CD4-positive, alpha-beta T cell treated with Interferon gamma for 1 hour (primary cell): Measurements from ENCODE around the gene S100A2.
A peak's percentile ranks its signal among the peaks of the same experiment; 100 is the strongest.

Experiments used
- DNase-seq: peaks from one replicate; pipeline ENCODE4 v3.0.0-alpha.2; 2020

Gene S100A2

DNA sequence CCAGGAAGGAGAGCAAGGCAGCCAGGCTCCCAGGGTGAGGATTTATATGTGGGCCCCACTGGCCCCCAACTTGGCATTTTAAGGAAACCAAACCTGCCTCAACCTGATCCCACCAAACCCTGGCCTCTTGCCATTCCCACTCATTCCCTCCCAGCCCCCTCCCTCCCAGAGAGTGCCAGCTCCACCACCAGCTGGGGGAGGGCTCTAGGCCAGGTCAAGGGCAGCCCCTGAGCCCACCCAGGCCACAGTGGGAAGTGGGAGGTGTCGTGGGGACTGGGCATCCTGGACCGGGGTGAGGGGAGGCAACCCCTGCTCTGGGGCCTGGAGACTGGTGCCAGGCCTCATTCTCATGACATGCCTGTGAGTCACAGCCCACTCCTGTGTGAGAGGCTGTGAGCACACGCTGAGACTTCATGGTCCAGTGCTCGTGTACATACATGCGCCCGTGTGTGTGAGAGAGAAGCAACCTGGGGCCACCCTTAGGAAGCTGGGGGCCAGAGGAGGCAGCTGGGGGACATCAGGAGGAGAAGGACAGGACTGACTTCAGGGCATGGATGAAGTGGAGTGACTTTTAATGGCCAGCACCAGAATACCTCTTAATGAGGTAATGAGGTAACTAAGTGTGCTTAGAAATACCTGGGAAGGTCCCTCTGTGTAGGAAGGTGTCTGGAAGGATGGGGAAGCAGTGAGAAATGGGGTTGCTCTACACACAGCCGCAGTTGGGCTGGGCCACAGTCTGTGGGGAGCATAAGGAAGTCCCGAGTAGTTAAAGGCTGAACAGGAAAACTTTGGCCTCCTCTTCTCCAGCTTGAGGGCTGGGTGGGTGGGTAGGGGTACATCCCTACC lies at the start of gene S100A2:
Gene S100A2 (minus strand): TSS at position 316 of the 846 bp plus-strand sequence. CDS start 1,967 bp downstream, outside the sequence.
- peak; percentile 66 for DNase-seq

DNA sequence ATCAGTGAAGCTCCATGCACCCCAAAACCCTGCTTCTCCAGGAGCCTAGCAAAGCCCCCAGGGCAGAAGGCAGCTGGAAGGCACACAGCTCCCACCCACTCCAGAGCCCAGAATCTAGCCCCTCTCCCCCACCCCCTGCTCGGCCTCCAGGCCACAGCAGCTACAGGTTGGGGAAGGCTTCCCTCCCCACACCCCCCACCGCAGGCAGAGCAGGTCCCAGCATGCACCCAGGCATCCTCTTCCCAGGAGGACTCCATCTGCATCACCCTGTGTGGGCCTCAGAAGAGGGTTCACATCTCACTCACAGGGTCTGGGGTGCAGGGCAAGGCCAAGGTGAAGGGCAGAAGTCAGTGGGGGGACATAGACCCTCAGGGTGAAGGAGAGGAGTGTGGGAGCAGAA lies 49.8 kb upstream of the S100A2 start:
- DNase-seq, result no peak

DNA sequence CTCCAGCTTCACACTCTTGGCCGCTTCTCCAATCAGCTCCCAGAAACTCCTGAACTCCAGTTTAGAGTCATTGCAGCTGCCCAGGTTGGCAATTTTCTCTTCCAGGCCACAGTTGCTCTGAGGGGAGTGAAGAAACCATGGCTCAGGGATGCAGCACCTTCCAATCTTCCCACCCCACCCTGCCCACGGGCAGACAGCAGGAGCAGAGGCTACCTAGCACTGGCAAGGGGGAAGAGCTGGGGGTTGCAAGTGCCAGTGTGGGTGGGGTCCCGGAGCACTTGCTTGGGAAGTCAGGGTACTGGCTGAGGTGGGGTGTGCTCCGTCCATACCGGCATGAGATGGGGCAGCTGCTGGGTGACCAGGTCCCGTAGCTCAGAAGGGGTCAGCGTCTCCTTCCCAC lies 49.3 kb upstream of the S100A2 start:
- DNase-seq, result no peak

DNA sequence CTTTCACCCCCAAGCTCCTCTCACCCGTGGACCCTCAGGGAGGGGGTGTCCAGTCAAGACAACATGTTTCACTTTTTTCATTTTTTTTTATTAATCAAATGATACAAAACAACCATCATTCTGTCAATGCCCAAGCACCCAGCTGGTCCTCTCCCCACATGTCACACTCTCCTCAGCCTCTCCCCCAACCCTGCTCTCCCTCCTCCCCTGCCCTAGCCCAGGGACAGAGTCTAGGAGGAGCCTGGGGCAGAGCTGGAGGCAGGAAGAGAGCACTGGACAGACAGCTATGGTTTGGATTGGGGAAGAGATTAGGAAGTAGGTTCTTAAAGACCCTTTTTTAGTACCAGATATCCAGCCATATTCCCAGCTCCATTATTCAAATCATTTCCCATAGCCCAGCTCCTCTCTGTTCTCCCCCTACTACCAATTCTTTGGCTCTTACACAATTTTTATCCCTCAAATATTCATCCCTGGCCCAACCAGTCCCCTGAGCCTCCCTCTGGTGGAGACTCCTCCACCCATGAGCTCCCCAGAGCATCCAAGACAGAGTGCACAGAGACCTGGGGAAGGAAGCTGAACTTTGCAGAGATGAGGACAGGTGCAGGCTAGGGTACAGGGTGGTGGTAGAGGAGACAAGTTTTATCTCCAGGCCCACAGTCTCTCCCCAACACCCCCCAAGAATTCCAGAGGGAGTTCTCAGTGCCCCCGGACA lies 48.7 kb upstream of the S100A2 start:
- no peak for DNase-seq

DNA sequence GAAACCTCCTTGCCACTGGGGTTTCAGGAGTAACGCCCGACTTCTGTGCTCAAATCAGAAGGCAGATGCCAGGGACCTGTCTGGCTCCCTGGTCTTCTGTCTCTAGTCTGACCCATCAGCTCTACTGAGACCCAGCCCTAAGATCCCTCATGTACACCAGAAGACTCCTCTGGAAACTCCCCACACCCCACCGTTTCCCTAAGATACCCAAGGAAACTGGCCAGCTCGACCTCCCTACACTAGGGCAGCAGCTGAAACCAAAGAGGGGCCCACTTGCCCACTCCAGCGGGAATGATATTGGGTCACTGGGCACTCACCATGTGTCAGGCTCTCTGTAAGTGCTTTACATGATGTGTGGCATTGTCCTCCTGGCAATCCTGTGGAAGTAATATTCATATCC lies 47.8 kb upstream of the S100A2 start:
- DNase-seq, result no peak

DNA sequence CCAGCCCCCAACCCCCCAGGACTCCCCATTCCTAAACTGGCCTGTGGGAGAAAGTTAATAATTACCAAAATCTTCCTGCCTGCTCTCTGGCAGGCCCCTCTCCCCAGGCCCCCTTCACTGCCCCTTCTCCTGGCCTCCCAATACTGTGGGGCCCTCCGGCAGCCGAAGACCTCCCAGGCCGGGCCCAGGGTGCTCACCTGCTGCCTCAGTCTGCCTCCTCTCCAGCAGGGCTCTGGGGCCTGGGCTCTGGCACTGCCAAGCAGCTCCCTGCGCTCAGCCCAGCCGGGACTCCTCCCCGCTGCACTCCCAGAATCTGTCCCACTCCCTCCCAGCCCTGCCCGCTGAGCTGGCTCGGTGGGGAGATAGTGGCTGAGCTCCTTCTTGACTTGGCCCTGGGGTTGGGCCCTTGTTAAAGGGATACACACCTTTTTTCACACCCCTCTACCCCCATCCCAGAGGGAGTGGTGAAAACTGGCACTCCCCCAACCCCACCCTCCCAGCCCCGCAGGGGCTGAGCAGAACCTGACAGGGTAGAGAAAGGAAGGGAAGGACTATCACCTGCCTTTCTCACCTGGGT lies 47.2 kb upstream of the S100A2 start, which contains the start of gene S100A16:
Gene S100A16 (minus strand): TSS at position 383 of the 577 bp plus-strand sequence. CDS start 4,986 bp downstream, outside the sequence.
- DNase-seq, result no peak

DNA sequence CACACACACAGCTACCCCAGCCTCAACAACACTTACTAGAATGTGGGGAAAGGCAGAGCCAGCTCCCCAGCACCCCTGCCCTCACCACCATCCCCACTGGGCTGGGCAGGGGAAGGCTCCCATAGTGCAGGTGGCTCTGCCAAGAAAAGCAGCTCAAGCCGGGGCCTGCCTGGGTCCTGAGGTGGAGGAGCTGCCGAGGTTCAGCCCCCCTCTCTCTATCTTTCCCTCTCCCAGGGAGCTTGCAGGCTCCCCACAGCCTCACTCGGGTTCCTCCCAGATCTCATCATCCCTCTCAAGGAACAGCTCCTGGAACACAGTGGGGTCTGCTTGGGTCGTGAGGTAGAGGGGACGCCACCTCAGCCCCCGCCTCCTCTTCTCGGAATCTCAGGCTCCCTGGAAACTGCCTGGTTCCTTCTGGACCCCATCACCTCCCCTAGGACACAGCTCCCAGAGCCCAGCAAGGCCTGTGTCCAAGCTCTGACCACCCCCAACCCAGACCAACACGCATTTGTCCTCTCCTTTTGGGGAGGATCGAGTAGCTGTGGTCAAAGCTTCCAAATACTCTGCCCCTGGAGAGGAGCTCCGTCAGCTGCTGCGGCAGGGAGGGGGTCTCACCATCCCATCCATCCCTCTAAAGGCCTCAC lies 46.6 kb upstream of the S100A2 start:
- no peak for DNase-seq

DNA sequence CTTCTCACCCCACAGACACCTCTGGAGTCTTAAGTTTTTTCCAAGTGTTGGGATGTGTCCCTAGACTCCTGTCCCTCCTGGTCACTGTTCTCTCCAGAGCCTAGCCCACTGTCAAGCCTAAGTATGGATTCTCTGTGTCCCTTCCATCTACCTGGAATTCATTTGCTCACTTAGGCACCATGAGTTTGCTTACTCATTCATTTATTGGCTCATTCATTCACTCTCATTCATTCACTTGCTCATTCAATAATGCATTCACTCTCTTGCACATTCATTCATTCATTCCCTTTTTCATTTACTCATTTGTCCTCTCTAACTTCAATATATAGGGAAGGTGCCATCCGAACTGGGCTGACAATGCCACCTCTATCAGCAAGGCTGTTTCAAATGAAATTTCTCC lies 45.7 kb upstream of the S100A2 start:
- no peak for DNase-seq

DNA sequence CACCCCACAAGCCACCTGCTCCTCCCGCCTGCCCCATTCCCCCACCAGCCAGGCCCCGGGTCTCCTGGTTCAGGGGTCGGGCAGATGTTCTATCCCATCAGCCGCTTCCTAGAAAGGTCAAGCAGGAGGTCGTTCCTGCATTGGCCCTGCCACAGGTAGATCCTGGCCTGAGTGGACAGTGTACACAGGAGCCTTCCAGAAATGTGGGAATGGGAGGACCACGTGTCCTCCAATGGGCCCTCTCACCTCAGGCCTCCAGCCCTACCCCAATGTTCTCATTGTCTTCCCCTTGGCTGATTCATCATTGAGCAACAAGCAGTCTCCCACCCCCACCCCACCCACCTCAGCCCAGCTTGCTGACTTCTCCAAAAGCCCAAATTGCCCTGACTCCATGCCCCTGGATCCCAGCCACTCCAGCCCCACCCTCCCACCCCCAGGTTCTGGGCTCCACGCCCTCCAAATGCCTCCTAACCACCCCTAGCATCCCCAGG lies 45.2 kb upstream of the S100A2 start:
- DNase-seq, result no peak

DNA sequence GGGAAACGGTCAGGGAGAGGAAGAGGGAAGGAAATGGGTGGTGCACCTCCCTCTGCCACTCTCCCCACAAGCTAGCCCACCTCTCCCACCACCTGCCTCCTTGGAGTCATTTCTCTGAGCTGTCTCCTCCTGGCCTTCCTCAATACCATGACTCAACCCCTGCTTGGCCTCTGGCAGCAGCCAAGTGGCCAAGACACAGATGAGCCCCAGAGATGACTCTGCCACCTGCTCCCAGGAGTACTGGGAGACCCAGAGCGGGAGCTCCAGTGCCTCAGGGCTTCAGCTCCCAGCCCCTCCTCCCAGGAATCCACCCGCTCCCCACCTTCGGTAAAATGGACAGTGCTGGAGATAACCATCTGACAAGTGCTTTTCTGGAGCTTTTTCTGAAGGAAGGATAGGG lies 44.7 kb upstream of the S100A2 start:
- no peak for DNase-seq

DNA sequence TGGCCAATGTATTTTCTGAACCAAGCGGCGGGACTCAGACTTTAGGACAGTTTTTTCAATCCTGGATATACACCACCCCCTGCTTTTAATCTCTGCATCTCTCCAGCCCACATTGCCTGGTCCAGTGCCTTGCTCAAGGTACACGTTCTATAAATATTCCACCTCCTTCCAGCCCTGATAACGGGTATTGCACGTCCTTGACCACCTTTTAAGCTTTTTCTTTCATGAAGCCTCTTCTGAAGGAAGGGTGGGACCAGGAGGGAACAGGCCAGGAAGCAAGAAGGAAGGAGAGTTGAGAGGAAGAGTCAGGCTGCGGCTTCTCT lies 43.9 kb upstream of the S100A2 start:
- no peak for DNase-seq

DNA sequence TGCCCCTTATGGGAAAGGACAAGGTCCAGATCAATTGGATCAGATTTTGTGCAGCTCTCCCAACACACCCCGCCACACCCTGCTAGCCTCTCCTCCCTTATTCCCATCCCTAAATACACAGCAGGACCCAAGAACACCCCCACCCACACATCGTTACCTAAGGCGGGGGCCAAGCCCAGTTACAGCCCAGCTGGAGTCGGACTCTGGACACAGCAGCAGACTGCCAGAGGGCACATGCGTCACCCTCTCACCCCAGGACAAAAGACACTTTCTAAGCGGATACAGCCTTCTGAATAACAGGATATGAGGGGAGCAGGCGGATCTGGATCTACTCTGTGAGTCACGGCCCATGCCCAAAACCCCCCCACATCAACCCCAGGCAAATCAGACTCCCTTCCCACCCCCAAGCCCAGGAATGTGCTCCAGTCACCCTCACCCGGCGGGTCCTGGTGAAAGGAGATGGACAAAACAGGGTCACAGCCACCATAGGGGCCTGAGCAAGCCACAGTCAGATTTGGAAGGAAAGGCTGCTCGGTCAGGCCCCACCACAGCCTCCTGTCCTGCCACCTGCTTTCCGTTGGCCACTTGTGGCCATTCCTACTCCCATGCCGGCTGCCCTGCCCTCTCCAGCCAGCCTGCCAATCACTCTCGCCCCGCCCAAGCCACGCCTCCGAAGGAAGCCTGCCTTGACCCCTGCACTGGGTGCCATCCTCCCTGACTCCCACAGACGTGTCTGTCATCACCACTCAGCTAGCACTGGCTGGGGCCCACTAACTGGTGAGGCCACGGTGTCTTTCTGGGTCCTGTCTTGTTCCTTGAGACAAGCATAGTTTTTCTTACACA lies 43.3 kb upstream of the S100A2 start:
- DNase-seq, result no peak

DNA sequence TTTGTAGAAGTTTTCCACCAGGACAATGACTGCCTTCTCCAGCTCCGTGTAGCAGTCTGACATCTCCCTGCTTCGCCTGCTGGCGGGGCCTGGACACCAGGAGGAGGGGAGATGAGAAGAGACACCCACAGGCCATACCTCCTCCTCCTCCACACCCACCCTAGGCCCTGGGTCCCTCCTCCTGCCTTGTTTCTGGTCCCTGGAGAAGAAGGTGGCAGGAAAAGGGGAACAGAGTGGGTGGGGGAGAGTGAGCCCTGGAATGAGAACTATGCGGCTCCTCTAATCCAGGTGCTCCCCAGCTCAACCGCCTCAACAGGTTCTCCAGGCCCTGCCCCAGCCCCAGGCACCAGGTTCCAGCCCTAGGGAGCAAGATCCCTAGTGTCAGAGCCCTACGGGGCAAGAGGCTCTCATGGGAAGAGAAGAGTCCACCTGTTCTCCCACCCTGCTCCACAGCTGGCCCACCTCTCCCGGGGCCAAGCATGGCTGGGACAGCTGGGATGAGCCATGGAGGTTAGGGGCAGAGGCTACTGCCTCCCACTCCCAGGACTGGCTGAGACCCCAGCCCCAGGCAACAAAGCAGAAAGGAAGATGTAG lies 42.5 kb upstream of the S100A2 start:
- DNase-seq, result no peak

DNA sequence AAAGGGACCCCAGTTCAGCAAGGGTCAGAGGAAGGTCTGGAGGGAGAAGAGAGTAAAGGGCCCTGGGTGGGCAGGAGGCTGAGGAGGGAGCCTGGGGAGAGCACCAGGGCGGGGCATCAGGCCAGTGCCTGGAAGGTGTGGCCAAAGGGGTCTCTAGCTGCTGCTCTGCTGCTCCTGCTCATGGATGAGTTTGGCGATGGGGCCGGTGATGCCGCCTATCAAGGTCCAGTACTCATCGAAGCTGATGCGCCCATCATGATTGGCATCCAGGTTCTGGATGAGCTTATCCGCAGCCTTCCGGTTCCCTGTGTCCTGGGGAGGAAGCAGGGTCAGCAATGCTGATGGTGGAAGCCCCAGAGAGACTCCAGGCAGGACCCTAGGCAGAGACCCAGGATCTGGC lies 41.7 kb upstream of the S100A2 start:
- no peak for DNase-seq

DNA sequence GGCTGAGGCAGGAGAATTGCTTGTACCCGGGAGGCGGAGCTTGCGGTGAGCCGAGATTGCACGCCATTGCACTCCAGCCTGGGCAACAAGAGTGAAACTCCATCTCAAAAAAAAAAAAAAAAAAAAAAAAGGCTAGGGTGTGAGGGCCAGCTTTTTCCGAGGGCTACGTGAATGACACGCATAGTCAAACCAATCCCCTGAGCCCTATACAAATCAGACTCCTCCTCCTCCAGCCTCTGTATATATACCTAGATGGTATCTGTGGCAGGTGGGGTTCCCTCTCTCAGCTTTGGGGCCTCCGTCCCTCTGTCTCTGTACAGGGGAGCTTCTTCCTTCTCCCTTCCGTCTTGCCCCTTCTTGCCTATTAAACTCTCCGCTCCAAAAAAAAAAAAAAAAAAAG lies 40.5 kb upstream of the S100A2 start:
- no peak for DNase-seq

DNA sequence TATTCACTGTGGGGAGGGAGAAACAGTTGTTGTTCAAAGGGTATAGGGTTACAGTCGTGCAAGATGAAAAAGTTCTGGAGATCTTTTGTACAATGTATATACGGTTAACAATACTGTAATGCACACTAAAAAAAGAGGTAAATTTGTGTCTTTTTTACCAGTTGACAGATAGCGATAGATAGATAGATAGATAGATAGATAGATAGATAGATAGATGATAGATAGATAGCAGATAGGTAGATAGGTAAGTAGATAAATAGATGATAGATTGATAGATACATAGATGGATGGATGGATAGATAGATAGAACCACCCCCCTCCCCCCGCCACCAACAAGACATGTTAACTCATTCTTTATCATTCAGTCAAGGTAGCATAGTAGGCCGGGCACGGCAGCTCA lies 37.1 kb upstream of the S100A2 start:
- no peak for DNase-seq

DNA sequence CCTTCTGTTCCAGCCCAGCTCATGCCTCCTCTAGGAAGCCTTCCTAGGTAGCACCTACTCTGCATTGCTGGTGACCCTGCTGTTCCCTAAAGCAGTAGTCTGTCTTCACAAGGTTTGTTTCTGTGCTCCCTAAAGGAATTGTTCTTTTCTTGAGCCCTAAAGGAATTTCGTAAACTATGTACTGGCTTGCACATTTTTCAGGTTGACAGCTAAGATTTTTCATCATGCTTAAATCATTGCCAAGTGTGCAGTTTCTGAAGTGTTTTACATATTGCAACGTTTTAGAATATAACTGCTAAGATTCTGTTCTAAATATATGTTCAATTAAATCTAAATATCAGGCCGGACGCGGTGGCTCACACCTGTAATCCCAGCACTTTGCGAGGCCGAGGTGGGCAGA lies 34.2 kb upstream of the S100A2 start:
- no peak for DNase-seq

DNA sequence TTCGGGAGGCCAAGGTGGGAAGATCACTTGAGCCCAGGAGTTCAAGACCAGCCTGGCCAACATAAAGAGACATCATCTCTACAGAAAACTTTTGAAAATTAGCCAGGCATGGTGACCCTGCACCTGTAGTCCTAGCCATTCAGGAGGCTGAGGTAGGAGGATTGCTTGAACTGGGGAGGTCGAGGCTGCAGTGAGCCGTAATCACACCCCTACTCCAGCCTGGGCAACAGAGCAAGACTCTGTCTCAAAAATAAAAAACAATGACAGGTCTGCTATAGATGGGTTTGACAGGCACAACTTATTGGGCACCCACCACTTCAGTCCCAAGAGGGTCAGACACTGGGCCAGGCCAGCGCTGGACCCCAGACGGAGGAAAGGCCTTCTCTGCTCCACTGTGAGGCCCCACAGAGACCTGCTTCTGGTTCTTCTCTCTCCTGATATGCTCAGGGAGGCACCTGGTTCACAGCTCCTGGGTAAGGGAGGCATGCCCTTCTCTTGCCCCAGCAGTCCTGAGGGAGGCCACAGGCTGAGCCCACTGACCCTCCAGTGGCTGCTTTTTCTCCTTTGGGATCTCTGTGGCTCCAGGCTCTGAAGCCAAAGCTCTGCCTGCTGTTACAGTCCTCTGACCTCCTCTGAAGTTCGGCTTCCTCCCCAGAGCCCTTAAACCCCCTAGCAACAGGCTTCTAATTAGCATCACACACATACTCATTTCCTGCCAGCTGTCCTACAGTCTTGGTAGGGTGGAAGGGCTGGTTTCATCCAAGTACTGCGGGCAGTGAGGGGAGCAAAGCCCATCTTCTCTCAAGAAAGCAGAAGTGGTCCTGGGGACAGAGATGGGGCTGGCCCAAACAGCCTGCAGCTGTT lies 32.9 kb upstream of the S100A2 start:
- DNase-seq, result peak; percentile 74

DNA sequence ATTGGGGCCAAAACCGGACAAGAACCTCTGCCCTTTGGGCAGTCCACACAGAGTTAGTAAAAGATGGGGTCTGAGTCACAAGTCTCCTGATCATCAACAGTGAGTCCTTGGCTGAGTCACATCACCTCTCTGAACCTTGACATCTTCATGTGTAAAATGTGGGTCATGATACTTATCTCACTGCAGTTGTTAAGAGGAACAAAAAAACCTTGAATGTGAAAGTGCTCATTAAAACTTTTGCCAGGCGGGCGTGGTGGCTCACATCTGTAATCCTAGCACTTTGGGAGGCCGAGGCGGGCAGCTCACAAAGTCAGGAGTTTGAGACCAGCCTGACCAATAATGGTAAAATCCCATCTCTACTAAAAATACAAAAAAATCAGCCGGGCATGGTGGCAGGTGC lies 31.6 kb upstream of the S100A2 start:
- DNase-seq, result no peak

DNA sequence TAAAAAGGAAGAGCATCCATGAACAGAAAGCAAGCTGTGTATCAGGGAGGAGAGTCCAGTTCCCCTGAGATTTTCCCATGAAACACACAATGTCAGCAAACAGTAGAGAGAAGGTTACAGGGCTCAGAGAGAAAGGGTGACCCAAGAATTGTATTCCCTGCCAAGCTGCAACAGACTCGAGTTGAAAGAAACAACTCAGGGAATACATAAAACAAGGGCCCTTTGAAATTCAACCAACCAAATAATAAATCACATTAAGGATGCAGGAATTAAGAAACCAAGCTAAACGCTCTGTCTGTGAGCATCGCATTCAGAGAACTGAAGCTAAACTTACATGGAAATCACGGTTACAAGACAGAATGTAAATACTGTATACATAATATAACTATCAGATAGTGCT lies 27.1 kb upstream of the S100A2 start:
- DNase-seq, result no peak

DNA sequence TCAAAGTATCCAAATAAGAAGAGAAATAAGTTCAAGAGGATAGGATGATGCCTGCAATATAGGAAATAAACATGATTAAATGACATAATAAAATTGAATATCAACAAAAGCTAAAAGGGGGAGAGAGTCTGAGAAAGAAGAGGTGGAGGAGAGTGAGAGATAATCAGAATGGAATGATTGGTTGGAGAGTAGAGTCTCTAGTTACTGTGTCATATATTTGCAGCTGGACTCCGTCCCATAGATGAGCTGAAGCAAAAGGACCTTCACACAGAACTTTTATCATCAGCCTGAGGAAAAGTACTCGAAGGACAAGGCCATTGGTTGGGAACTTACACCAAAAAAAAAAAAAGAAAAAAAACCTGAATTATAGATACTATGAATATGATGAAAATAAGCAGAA lies 22.8 kb upstream of the S100A2 start:
- no peak for DNase-seq
